K562 (cell line): Measurements from ENCODE around the gene ACSL3. TPM values are rescaled to one million over a fixed set of nuclear protein-coding genes. Genes with fewer than 3 reads are reported as not detected.
A peak's percentile ranks its signal among the peaks of the same experiment; 100 is the strongest.

Experiments used
- ATAC-seq: fragments of 200-7000 bp; cut with Tn5 transposase; 3 replicates; pipeline ENCODE4 v1.9.1; 2020; ENCODE audit warnings: moderate library complexity
- BruUV-seq: library from RNA; stranded (reverse); fragments of 400-500 nt; replicated peaks from 2 replicates; lab custom pipeline; 2021; lab: Mats Ljungman, UMichigan
- CTCF ChIA-PET: fragments of 300-600 bp; formaldehyde crosslinking; extraction: SDS; loops from one replicate; lab custom pipeline; 2021; ENCODE audit warnings: low intra/inter-chr PET ratio; lab: Yijun Ruan, JAX
- POLR2A ChIA-PET: fragments of 300-600, 350-650 bp; sonication (Branson Sonifier 250); formaldehyde crosslinking; extraction: SDS; loops from one replicate; lab custom pipeline; 2021; ENCODE audit warnings: antibody characterized with exemption, inconsistent platforms; lab: Yijun Ruan, JAX
- DNase-seq, 4 experiments: peaks; one replicate each; pipeline versions ENCODE4 v3.0.0 to v3.0.0-alpha.2; 2011 to 2018; ENCODE audit warnings: low spot score in 3 of 4, mixed read lengths in 3 of 4; ENCODE audit errors: extremely low read depth in 1 of 4
- FAIRE-seq: peaks from 2 replicates; lab custom pipeline; 2011; peaks lifted over from hg19 to GRCh38; lab: Jason Lieb, UNC
- H2AFZ ChIP-seq: 2 replicates; pipeline ENCODE4 v1.6.0; 2011; ENCODE audit warnings: low read depth, low read length, control low read depth, inconsistent platforms
- H3K27ac ChIP-seq: fragments of 200-600 bp; 3 replicates; pipeline ENCODE4 v1.8.0; 2011; ENCODE audit warnings: low read depth, mild to moderate bottlenecking, control low read depth, inconsistent platforms, low read length, moderate library complexity, mixed read lengths; ENCODE audit errors: extremely low read depth
- H3K27me3 ChIP-seq, 2 experiments: fragments of 300-600 bp in 1 of 2; 2 replicates in 1 of 2; 3 replicates in 1 of 2; pipeline versions ENCODE4 v1.6.0 to v1.8.0; 2011; ENCODE audit warnings: inconsistent platforms in 2 of 2, low read length in 2 of 2, mild to moderate bottlenecking in 1 of 2, mixed read lengths in 1 of 2, moderate library complexity in 1 of 2; ENCODE audit not compliant: control insufficient read depth in 2 of 2, insufficient read depth in 2 of 2
- H3K36me3 ChIP-seq: fragments of 300-600 bp; 3 replicates; pipeline ENCODE4 v1.8.0; 2011; ENCODE audit warnings: mild to moderate bottlenecking, low read length, inconsistent platforms; ENCODE audit not compliant: control insufficient read depth, insufficient read depth
- H3K4me1 ChIP-seq, 2 experiments: fragments of 200-600 bp in 1 of 2; replicated peaks in 1 of 2; 2 replicates in 1 of 2; 3 replicates in 1 of 2; pipeline versions ENCODE4 v1.5.1 to v1.8.0; 2011; ENCODE audit warnings: inconsistent platforms in 2 of 2, low read length in 2 of 2, mild to moderate bottlenecking in 1 of 2, mixed read lengths in 1 of 2, moderate library complexity in 1 of 2; ENCODE audit not compliant: control insufficient read depth in 2 of 2, insufficient read depth in 2 of 2
- H3K4me2 ChIP-seq: 2 replicates; pipeline ENCODE4 v1.6.1; 2011; ENCODE audit warnings: low read length, control low read depth, inconsistent platforms, mixed read lengths; ENCODE audit not compliant: insufficient read depth
- H3K4me3 ChIP-seq: fragments of 200-600 bp; sonication (generic), shearing (Covaris generic); 2 replicates; pipeline ENCODE4 v1.5.1; 2016; ENCODE audit warnings: control low read depth, inconsistent platforms
- H3K79me2 ChIP-seq: fragments of 200-600 bp; 3 replicates; pipeline ENCODE4 v1.8.0; 2011; ENCODE audit warnings: low read length, inconsistent platforms; ENCODE audit not compliant: control insufficient read depth, insufficient read depth
- H3K9ac ChIP-seq, 2 experiments: 2 replicates each; pipeline versions ENCODE4 v1.6.0 to v1.6.1; 2011; ENCODE audit warnings: low read depth in 2 of 2, low read length in 2 of 2, control low read depth in 1 of 2, inconsistent platforms in 1 of 2, mild to moderate bottlenecking in 1 of 2, mixed read lengths in 1 of 2; ENCODE audit not compliant: insufficient read depth in 1 of 2
- H3K9me1 ChIP-seq: one replicate; pipeline ENCODE4 v1.6.0; 2011; ENCODE audit warnings: inconsistent platforms, mild to moderate bottlenecking, low read length, moderate library complexity; ENCODE audit not compliant: control insufficient read depth, insufficient read depth
- H3K9me3 ChIP-seq: replicated peaks from 2 replicates; pipeline ENCODE4 v1.5.1; 2011; ENCODE audit warnings: low read depth, low read length, inconsistent platforms; ENCODE audit not compliant: control insufficient read depth, insufficient read depth
- H4K20me1 ChIP-seq: replicated peaks from 2 replicates; pipeline ENCODE4 v1.6.1; 2011; ENCODE audit warnings: low read length, inconsistent platforms, mixed read lengths; ENCODE audit not compliant: control insufficient read depth, insufficient read depth
- ASH1L ChIP-seq: fragments of 450-650 bp; IDR thresholded peaks from 2 replicates; pipeline ENCODE4 v1.6.1; 2018; ENCODE audit warnings: borderline replicate concordance, mild to moderate bottlenecking, low read depth; ENCODE audit not compliant: partially characterized antibody
- CC2D1A ChIP-seq: fragments of 450-650 bp; IDR thresholded peaks from 2 replicates; pipeline ENCODE4 v1.6.1; 2017; ENCODE audit warnings: mild to moderate bottlenecking
- CEBPZ ChIP-seq: fragments of 150-350 bp; IDR thresholded peaks from 2 replicates; pipeline ENCODE4 v1.6.1; 2014; ENCODE audit warnings: low read depth, mild to moderate bottlenecking, low read length, borderline replicate concordance
- COPS2 ChIP-seq: fragments of 450-650 bp; conservative IDR thresholded peaks from 2 replicates; pipeline ENCODE4 v1.6.1; 2016; ENCODE audit warnings: mild to moderate bottlenecking, moderate library complexity
- CREB3 ChIP-seq: fragments of 450-650 bp; conservative IDR thresholded peaks from 2 replicates; pipeline ENCODE4 v1.6.1; 2016; ENCODE audit warnings: missing genetic modification characterization, low read depth, mild to moderate bottlenecking, missing compliant biosample characterization, moderate library complexity
- KHSRP ChIP-seq: fragments of 450-650 bp; IDR thresholded peaks from 2 replicates; pipeline ENCODE4 v1.6.1; 2017
- PHF8 ChIP-seq: fragments of 200-600 bp; sonication (generic); IDR thresholded peaks from 2 replicates; pipeline ENCODE4 v1.6.1; 2012; ENCODE audit warnings: mixed run types, mild to moderate bottlenecking, inconsistent platforms, low read length, moderate library complexity, borderline replicate concordance
- RBM25 ChIP-seq: fragments of 200-400 bp; formaldehyde crosslinking; IDR thresholded peaks from 2 replicates; pipeline ENCODE4 v1.6.1; 2018; ENCODE audit warnings: low read length, low read depth, moderate library complexity; ENCODE audit not compliant: severe bottlenecking
- SMARCB1 ChIP-seq: IDR thresholded peaks from 2 replicates; pipeline ENCODE4 v1.6.1; 2011; ENCODE audit warnings: improper control_type of control experiment, low read depth; ENCODE audit not compliant: insufficient read length
- SMARCC2 ChIP-seq: fragments of 450-650 bp; IDR thresholded peaks from 2 replicates; pipeline ENCODE4 v1.6.1; 2017; ENCODE audit warnings: antibody characterized with exemption, moderate library complexity, mild to moderate bottlenecking, low read depth
- ZNF3 ChIP-seq: fragments of 250-450 bp; sonication (Bioruptor Pico); IDR thresholded peaks from 2 replicates; pipeline ENCODE4 v1.5.0; 2021; ENCODE audit warnings: mild to moderate bottlenecking, moderate library complexity
- ZNF644 ChIP-seq: fragments of 200-800 bp; sonication (Bioruptor generic); IDR thresholded peaks from 2 replicates; pipeline ENCODE4 v1.6.1; 2016; ENCODE audit warnings: low read depth, missing genetic modification characterization, missing compliant biosample characterization
- WGBS: fragments of 100-300 bp; shearing (Covaris generic); methylation state at CpG from one replicate; pipeline ENCODE4 v1.1.6; 2016; ENCODE audit warnings: low coverage, mixed read lengths; ENCODE audit not compliant: insufficient coverage; ENCODE audit errors: missing lambda C conversion rate; 5-methylcytosine and 5-hydroxymethylcytosine counted together
- in situ Hi-C: fragments of 300-500 bp; cut with MboI; formaldehyde crosslinking; loops from 4 replicates; pipeline ENCODE4 v1.15.0; 2018; ENCODE audit warnings: inconsistent platforms, mixed read lengths
- intact Hi-C: fragments of 100-400 bp; cut with micrococcal nuclease; formaldehyde crosslinking; loops from 2 replicates; pipeline ENCODE4 v1.14.2; 2022
- polyA plus RNA-seq, 8 experiments: library from polyadenylated mRNA; depleted of rRNA in 4 of 8; stranded (reverse) in 5 of 8; unstranded in 3 of 8; fragments of >200 nt; fragmentation: Nextera tagmentation in 2 of 8; fragmentation: Illumina TruSeq in 1 of 8; extraction: Ambion mirVana in 2 of 8; extraction: Trizol in 1 of 8; gene quantifications; 2 replicates each; pipeline versions ENCODE4 v1.2.1 to v1.2.3, GENCODE V29; 2011 to 2014; ENCODE audit warnings: inconsistent platforms in 1 of 8, missing spikeins in 1 of 8
- total RNA-seq, 7 experiments: library from RNA; depleted of rRNA in 6 of 7; stranded (reverse); fragments of >200 nt in 6 of 7; fragmentation: Illumina TruSeq in 2 of 7; extraction: Trizol in 2 of 7; gene quantifications; 2 replicates each; pipeline versions ENCODE4 v1.2.1 to v1.2.3, GENCODE V29; 2011 to 2021; ENCODE audit warnings: low replicate concordance in 1 of 7
- TF ChIP-seq, protein P1 (sequence below): sonication (generic); formaldehyde crosslinking; IDR thresholded peaks from 2 replicates; pipeline ENCODE4 v1.8.1; 2023; ENCODE audit warnings: mild to moderate bottlenecking, missing genetic modification reagents
- TF ChIP-seq, protein P2 (sequence below): fragments of 450-650 bp; IDR thresholded peaks from 2 replicates; pipeline ENCODE4 v1.6.1; 2016; ENCODE audit warnings: mild to moderate bottlenecking

The ACSL3 gene
- total and polyA plus RNA-seq, 9 of the 15 experiments (the other 6 are each of a cell fraction or from before 2014, with no cell fraction given): 21.3 to 123 (median 85.2) TPM

- Histone ChIP-seq H3K79me2 (peaks cover 15% of the 10 kb centered on the region), H2AFZ (no peak overlapping the region), H3K27ac (no peak overlapping the region), H3K4me2 (no peak overlapping the region), H3K27me3 (no peaks in the 10 kb centered on the region), H3K4me1 (no peaks in the 10 kb centered on the region), H3K9me3 (no peaks in the 10 kb centered on the region; the same call in 1 of the 2 replicates), H3K9me1 (no peaks in the 10 kb centered on the region), H3K9ac (no peak overlapping the region), H3K36me3 (peaks cover 83% of the 10 kb centered on the region; the same call in 2 of the 3 replicates), H3K4me3 (no peak overlapping the region), H4K20me1 (no peaks in the 10 kb centered on the region; the same call in 1 of the 2 replicates)
- no peak for TF ChIP-seq SMARCC2
- TF ChIP-seq ASH1L: no peak
- TF ChIP-seq KHSRP: no peak
- TF ChIP-seq PHF8: no peak
- TF ChIP-seq ZNF3: no peak
- TF ChIP-seq CREB3 (tag): no peak
- TF ChIP-seq RBM25: no peak
- no peak for TF ChIP-seq ZNF644 (tag)
- TF ChIP-seq, protein P1, sequence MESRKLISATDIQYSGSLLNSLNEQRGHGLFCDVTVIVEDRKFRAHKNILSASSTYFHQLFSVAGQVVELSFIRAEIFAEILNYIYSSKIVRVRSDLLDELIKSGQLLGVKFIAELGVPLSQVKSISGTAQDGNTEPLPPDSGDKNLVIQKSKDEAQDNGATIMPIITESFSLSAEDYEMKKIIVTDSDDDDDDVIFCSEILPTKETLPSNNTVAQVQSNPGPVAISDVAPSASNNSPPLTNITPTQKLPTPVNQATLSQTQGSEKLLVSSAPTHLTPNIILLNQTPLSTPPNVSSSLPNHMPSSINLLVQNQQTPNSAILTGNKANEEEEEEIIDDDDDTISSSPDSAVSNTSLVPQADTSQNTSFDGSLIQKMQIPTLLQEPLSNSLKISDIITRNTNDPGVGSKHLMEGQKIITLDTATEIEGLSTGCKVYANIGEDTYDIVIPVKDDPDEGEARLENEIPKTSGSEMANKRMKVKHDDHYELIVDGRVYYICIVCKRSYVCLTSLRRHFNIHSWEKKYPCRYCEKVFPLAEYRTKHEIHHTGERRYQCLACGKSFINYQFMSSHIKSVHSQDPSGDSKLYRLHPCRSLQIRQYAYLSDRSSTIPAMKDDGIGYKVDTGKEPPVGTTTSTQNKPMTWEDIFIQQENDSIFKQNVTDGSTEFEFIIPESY (CRISPR knock-in tag): peak; percentile 28; the same call in 1 of the 2 replicates
- no peak for TF ChIP-seq COPS2
- TF ChIP-seq CC2D1A: peak; percentile 67; the same call in 1 of the 2 replicates
- TF ChIP-seq CEBPZ: no peak
- TF ChIP-seq, protein P2, sequence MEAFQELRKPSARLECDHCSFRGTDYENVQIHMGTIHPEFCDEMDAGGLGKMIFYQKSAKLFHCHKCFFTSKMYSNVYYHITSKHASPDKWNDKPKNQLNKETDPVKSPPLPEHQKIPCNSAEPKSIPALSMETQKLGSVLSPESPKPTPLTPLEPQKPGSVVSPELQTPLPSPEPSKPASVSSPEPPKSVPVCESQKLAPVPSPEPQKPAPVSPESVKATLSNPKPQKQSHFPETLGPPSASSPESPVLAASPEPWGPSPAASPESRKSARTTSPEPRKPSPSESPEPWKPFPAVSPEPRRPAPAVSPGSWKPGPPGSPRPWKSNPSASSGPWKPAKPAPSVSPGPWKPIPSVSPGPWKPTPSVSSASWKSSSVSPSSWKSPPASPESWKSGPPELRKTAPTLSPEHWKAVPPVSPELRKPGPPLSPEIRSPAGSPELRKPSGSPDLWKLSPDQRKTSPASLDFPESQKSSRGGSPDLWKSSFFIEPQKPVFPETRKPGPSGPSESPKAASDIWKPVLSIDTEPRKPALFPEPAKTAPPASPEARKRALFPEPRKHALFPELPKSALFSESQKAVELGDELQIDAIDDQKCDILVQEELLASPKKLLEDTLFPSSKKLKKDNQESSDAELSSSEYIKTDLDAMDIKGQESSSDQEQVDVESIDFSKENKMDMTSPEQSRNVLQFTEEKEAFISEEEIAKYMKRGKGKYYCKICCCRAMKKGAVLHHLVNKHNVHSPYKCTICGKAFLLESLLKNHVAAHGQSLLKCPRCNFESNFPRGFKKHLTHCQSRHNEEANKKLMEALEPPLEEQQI: peak; percentile 90
- TF ChIP-seq SMARCB1: no peak
- ATAC-seq (no peak), DNase-seq (no peak), FAIRE-seq (no peak)
- POLR2A ChIA-PET: no interaction called here
- 94% methylated on average over 2 of the region's 7 CpGs for WGBS
- intact Hi-C loops (no loop called here), in situ Hi-C loops (no loop called here)
- CTCF ChIA-PET: no interaction called here
- BruUV-seq: no TSS peak
These were observed 75.9 kb downstream of the ACSL3 start for GRCh38 chr2:222936705-222937104.
